Stimulated activated CD8-positive, alpha-beta memory T cell treated with anti-CD3 and anti-CD28 coated beads, Interleukin-12 subunit alpha, Interleukin-12 subunit beta, amount 100 ng/mL, for 1 hour (primary cell): ENCODE data around the gene ESF1.

Source experiments
- DNase-seq: peaks from one replicate; pipeline ENCODE4 v3.0.0-alpha.2; 2020; ENCODE audit warnings: low read depth

The ESF1 gene

GRCh38 chr20:13784893-13785715 is at the start of gene ESF1, which contains the start of gene NDUFAF5:
Gene ESF1 (minus strand): TSS chr20:13784919. CDS start chr20:13783140, 1,779 bp downstream.
Gene NDUFAF5 (plus strand): TSS chr20:13785028. CDS start chr20:13785069, 41 bp downstream.
- peak; percentile 89 for DNase-seq

- DNase-seq: no peak
These were observed 46.8 kb upstream of the ESF1 start for GRCh38 chr20:13831476-13831875.

GRCh38 chr20:13825465-13825864 is 40.7 kb upstream of the ESF1 start:
- DNase-seq: no peak

GRCh38 chr20:13824459-13824858 is 39.7 kb upstream of the ESF1 start:
- DNase-seq: no peak

GRCh38 chr20:13822459-13822858 is 37.7 kb upstream of the ESF1 start:
- no peak for DNase-seq

GRCh38 chr20:13821876-13822275 is 37.2 kb upstream of the ESF1 start:
- no peak for DNase-seq

- no peak for DNase-seq
These were observed 35.3 kb upstream of the ESF1 start for GRCh38 chr20:13819885-13820645.

- DNase-seq: no peak
These were observed 32.6 kb upstream of the ESF1 start for GRCh38 chr20:13817342-13817741.

- DNase-seq: no peak
These were observed 32.0 kb upstream of the ESF1 start for GRCh38 chr20:13816757-13817156.

GRCh38 chr20:13814672-13815071 is 30.0 kb upstream of the ESF1 start:
- no peak for DNase-seq

- no peak for DNase-seq
These were observed 29.2 kb upstream of the ESF1 start for GRCh38 chr20:13813910-13814309.

GRCh38 chr20:13810446-13810845 is 25.7 kb upstream of the ESF1 start:
- DNase-seq: no peak

- no peak for DNase-seq
These were observed 25.1 kb upstream of the ESF1 start for GRCh38 chr20:13809855-13810254.

GRCh38 chr20:13809373-13809772 is 24.7 kb upstream of the ESF1 start:
- no peak for DNase-seq

GRCh38 chr20:13800728-13801134 is 16.0 kb upstream of the ESF1 start:
- no peak for DNase-seq

- no peak for DNase-seq
These were observed 15.3 kb upstream of the ESF1 start for GRCh38 chr20:13799974-13800373.

GRCh38 chr20:13799040-13799439 is 14.3 kb upstream of the ESF1 start:
- DNase-seq: no peak

GRCh38 chr20:13794667-13795066 is 9.9 kb upstream of the ESF1 start:
- DNase-seq: no peak

GRCh38 chr20:13793001-13793400 is 8.3 kb upstream of the ESF1 start:
- no peak for DNase-seq

GRCh38 chr20:13791540-13792459 is 7.1 kb upstream of the ESF1 start:
- DNase-seq: no peak

- no peak for DNase-seq
These were observed 6.0 kb upstream of the ESF1 start for GRCh38 chr20:13790708-13791107.

GRCh38 chr20:13788167-13788834 is 3.6 kb upstream of the ESF1 start:
- no peak for DNase-seq
